ENCODE measurements around the gene MYH9. TPM values are rescaled to one million over a fixed set of nuclear protein-coding genes. Genes with fewer than 3 reads are reported as not detected.

The MYH9 gene
- total RNA-seq, 2 donors from 2014 or later = 125 to 229 TPM

GRCh38 chr22:36409056-36409455 is 21.3 kb upstream of the MYH9 start:
- H3K27ac ChIP-seq = peak overlapping the region in 1 of 2 donors; percentile 83
- no peak overlapping the region for H3K4me3 ChIP-seq
- no peaks in the 10 kb centered on the region for H3K27me3 ChIP-seq
- TF ChIP-seq CTCF (IDR thresholded peaks at IDR 0.05) = no peak
- no peaks in the 10 kb centered on the region for H3K9me3 ChIP-seq
- peaks cover 0 to 17% of the 10 kb centered on the region in 2 donors for H3K4me1 ChIP-seq
- H3K36me3 ChIP-seq = no peaks in the 10 kb centered on the region
- no peak for DNase-seq (ENCODE audit: low spot score)

GRCh38 chr22:36406721-36407120 is 19.0 kb upstream of the MYH9 start:
- H3K4me1 ChIP-seq = peaks cover 0 to 17% of the 10 kb centered on the region in 2 donors
- H3K27ac ChIP-seq = no peak overlapping the region
- H3K36me3 ChIP-seq = no peaks in the 10 kb centered on the region
- TF ChIP-seq CTCF (IDR thresholded peaks at IDR 0.05) = no peak
- no peaks in the 10 kb centered on the region for H3K27me3 ChIP-seq
- no peak for DNase-seq (ENCODE audit: low spot score)
- no peak overlapping the region for H3K4me3 ChIP-seq
- H3K9me3 ChIP-seq = no peaks in the 10 kb centered on the region

- DNase-seq (ENCODE audit: low spot score) = no peak
- H3K4me3 ChIP-seq = no peak overlapping the region
- no peak overlapping the region for H3K27ac ChIP-seq
- H3K27me3 ChIP-seq = no peaks in the 10 kb centered on the region
- no peak for TF ChIP-seq CTCF (IDR thresholded peaks at IDR 0.05)
- H3K9me3 ChIP-seq = no peaks in the 10 kb centered on the region
- H3K4me1 ChIP-seq = peaks cover 0 to 17% of the 10 kb centered on the region in 2 donors
- H3K36me3 ChIP-seq = no peaks in the 10 kb centered on the region
Measured at GRCh38 chr22:36405671-36406538, 18.1 kb upstream of the MYH9 start.

GRCh38 chr22:36405221-36405661 is 17.5 kb upstream of the MYH9 start:
- H3K9me3 ChIP-seq = no peaks in the 10 kb centered on the region
- H3K4me1 ChIP-seq = peaks cover 0 to 13% of the 10 kb centered on the region in 2 donors
- no peak overlapping the region for H3K4me3 ChIP-seq
- H3K27me3 ChIP-seq = no peaks in the 10 kb centered on the region
- no peak for DNase-seq (ENCODE audit: low spot score)
- no peak for TF ChIP-seq CTCF (IDR thresholded peaks at IDR 0.05)
- no peaks in the 10 kb centered on the region for H3K36me3 ChIP-seq
- no peak overlapping the region for H3K27ac ChIP-seq

GRCh38 chr22:36404446-36404845 is 16.7 kb upstream of the MYH9 start:
- no peak overlapping the region for H3K27ac ChIP-seq
- H3K36me3 ChIP-seq = no peaks in the 10 kb centered on the region
- TF ChIP-seq CTCF (IDR thresholded peaks at IDR 0.05) = no peak
- H3K9me3 ChIP-seq = no peaks in the 10 kb centered on the region
- no peaks in the 10 kb centered on the region for H3K27me3 ChIP-seq
- H3K4me3 ChIP-seq = no peak overlapping the region
- H3K4me1 ChIP-seq = peaks cover 0 to 7% of the 10 kb centered on the region in 2 donors
- DNase-seq (ENCODE audit: low spot score) = no peak

- Histone ChIP-seq H3K27ac (no peak overlapping the region), H3K36me3 (no peaks in the 10 kb centered on the region), H3K4me1 (peaks cover 0 to 21% of the 10 kb centered on the region in 2 donors), H3K9me3 (no peaks in the 10 kb centered on the region), H3K27me3 (no peaks in the 10 kb centered on the region), H3K4me3 (no peak overlapping the region)
- no peak for TF ChIP-seq CTCF (IDR thresholded peaks at IDR 0.05)
- DNase-seq (ENCODE audit: low spot score) = no peak
Measured at GRCh38 chr22:36399472-36399778, 11.7 kb upstream of the MYH9 start.

Measured in right atrium auricular region (tissue), 2 donors.